ENCODE data around the gene AMHR2. TPM values are rescaled to one million over a fixed set of nuclear protein-coding genes. Genes with fewer than 3 reads are reported as not detected.
"Not testable (repeated sequence)": the region's sequence is repeated elsewhere in the genome, so short reads cannot be mapped to it uniquely, and the experiment has no call there.

AMHR2 gene
- polyA plus RNA-seq, 2 donors, result 0.08 TPM; not detected in 1

DNA sequence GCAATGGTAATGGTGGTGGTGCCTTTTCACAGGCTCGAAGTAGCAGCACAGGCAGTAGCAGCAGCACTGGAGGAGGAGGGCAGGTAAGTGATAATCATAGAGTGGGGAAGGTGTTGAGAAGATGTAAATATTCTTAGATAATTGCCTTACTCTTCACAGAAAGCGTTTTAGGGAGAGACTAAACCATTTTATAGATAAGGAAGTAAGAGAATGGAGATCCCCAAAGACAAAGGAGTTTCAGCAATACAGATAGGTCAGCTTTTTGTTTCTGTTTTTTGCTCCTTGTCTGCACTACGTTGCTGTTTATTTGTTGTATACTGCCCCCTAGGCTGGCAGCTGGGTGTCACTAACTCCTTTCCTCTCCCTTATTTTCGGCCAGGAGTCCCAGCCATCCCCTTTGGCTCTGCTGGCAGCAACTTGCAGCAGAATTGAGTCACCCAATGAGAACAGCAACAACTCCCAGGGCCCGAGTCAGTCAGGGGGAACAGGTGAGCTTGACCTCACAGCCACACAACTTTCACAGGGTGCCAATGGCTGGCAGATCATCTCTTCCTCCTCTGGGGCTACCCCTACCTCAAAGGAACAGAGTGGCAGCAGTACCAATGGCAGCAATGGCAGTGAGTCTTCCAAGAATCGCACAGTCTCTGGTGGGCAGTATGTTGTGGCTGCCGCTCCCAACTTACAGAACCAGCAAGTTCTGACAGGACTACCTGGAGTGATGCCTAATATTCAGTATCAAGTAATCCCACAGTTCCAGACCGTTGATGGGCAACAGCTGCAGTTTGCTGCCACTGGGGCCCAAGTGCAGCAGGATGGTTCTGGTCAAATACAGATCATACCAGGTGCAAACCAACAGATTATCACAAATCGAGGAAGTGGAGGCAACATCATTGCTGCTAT, 41.7 kb upstream of the AMHR2 start:
- Histone ChIP-seq H3K4me1 (ENCODE audit: control insufficient read depth in 2 of 2, insufficient read depth in 2 of 2, low read length in 1 of 2) (peaks cover 5 to 19% of the 10 kb centered on the region in 2 donors), H3K27me3 (ENCODE audit: control insufficient read depth in 1 of 2, insufficient read depth in 2 of 2, low read length in 2 of 2) (no peaks in the 10 kb centered on the region), H3K27ac (ENCODE audit: low read depth in 2 of 2, low read length in 1 of 2) (peak overlapping the region; percentile 97 to 99), H3K4me3 (ENCODE audit: low read depth in 1 of 2, low read length in 2 of 2) (peak overlapping the region; percentile 27 to 70), H3K9me3 (ENCODE audit: control insufficient read depth in 2 of 2, insufficient read depth in 1 of 2, low read depth in 1 of 2, low read length in 1 of 2) (no peaks in the 10 kb centered on the region), H3K36me3 (ENCODE audit: control insufficient read depth in 2 of 2, insufficient read depth in 2 of 2, low read length in 1 of 2) (peaks cover 7 to 15% of the 10 kb centered on the region in 2 donors)
- 26 to 32% methylated on average over 9 of the region's 9 CpGs for WGBS, 2 donors

DNA sequence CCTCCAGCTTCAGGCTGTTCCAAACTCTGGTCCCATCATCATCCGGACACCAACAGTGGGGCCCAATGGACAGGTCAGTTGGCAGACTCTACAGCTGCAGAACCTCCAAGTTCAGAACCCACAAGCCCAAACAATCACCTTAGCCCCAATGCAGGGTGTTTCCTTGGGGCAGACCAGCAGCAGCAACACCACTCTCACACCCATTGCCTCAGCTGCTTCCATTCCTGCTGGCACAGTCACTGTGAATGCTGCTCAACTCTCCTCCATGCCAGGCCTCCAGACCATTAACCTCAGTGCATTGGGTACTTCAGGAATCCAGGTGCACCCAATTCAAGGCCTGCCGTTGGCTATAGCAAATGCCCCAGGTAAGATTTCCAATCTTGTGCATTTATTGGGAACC, 40.4 kb upstream of the AMHR2 start:
- H3K4me3 ChIP-seq (ENCODE audit: low read depth in 1 of 2, low read length in 2 of 2), result peak overlapping the region; percentile 27 to 70
- H3K4me1 ChIP-seq (ENCODE audit: control insufficient read depth in 2 of 2, insufficient read depth in 2 of 2, low read length in 1 of 2), result peaks cover 5 to 19% of the 10 kb centered on the region in 2 donors
- H3K27me3 ChIP-seq (ENCODE audit: control insufficient read depth in 1 of 2, insufficient read depth in 2 of 2, low read length in 2 of 2), result no peaks in the 10 kb centered on the region
- no peaks in the 10 kb centered on the region for H3K9me3 ChIP-seq (ENCODE audit: control insufficient read depth in 2 of 2, insufficient read depth in 1 of 2, low read depth in 1 of 2, low read length in 1 of 2)
- H3K27ac ChIP-seq (ENCODE audit: low read depth in 2 of 2, low read length in 1 of 2), result peak overlapping the region; percentile 97 to 99
- peaks cover 7 to 15% of the 10 kb centered on the region in 2 donors for H3K36me3 ChIP-seq (ENCODE audit: control insufficient read depth in 2 of 2, insufficient read depth in 2 of 2, low read length in 1 of 2)
- 56 to 69% methylated on average over 2 of the region's 2 CpGs for WGBS, 2 donors

DNA sequence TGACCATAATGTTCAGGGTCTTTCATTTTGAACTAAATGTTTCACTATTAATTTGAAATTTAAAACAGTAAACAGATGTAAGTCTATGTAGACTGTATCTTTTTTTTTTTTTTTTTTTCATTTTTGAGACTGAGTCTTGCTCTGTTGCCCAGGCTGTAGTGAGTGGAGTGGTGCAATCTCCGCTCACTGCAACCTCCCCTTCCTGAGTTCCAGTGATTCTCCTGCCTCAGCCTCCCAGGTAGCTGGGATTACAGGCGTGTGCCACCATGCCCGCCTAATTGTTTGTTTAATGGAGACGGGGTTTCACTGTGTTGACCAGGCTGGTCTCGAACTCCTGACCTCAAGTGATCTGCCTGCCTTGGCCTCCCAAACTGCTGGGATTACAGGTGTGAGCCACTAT, 37.3 kb upstream of the AMHR2 start:
- 79 to 88% methylated on average over 5 of the region's 5 CpGs for WGBS, 2 donors
- H3K4me3 ChIP-seq (ENCODE audit: low read depth in 1 of 2, low read length in 2 of 2), result peak overlapping the region in 1 of 2 donors; percentile 16
- not testable (repeated sequence) for H3K9me3 ChIP-seq (ENCODE audit: control insufficient read depth in 2 of 2, insufficient read depth in 1 of 2, low read depth in 1 of 2, low read length in 1 of 2); H3K27me3 ChIP-seq (ENCODE audit: control insufficient read depth in 1 of 2, insufficient read depth in 2 of 2, low read length in 2 of 2); H3K27ac ChIP-seq (ENCODE audit: low read depth in 2 of 2, low read length in 1 of 2)
- peaks cover 5 to 19% of the 10 kb centered on the region in 2 donors for H3K4me1 ChIP-seq (ENCODE audit: control insufficient read depth in 2 of 2, insufficient read depth in 2 of 2, low read length in 1 of 2)
- H3K36me3 ChIP-seq (ENCODE audit: control insufficient read depth in 2 of 2, insufficient read depth in 2 of 2, low read length in 1 of 2), result peaks cover 7 to 15% of the 10 kb centered on the region in 2 donors

DNA sequence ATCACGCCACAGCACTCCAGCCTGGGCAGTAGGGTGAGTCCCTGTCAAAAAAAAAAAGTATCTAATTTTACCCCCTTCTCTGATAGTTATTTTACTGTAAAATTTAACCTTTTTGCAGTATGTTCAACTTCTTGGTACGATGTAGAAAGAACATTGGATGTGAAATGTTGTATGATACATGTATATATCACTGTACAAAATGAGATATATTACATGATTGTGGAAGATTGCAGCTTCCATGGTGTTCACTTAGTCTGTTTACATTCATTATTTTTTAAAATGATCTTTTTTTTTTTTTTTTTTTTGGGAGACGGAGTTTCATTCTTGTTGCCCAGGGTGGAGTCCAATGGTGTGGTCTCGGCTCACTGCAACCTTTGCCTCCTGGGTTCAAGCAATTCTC, 34.7 kb upstream of the AMHR2 start:
- Histone ChIP-seq H3K9me3 (ENCODE audit: control insufficient read depth in 2 of 2, insufficient read depth in 1 of 2, low read depth in 1 of 2, low read length in 1 of 2) (no peaks in the 10 kb centered on the region), H3K36me3 (ENCODE audit: control insufficient read depth in 2 of 2, insufficient read depth in 2 of 2, low read length in 1 of 2) (no peaks in the 10 kb centered on the region), H3K27me3 (ENCODE audit: control insufficient read depth in 1 of 2, insufficient read depth in 2 of 2, low read length in 2 of 2) (no peaks in the 10 kb centered on the region), H3K27ac (ENCODE audit: low read depth in 2 of 2, low read length in 1 of 2) (peak overlapping the region; percentile 21 to 62), H3K4me1 (ENCODE audit: control insufficient read depth in 2 of 2, insufficient read depth in 2 of 2, low read length in 1 of 2) (peaks cover 0 to 2% of the 10 kb centered on the region in 2 donors), H3K4me3 (ENCODE audit: low read depth in 1 of 2, low read length in 2 of 2) (no peak overlapping the region)
- WGBS, 2 donors, result 86 to 91% methylated on average over 4 of the region's 4 CpGs

DNA sequence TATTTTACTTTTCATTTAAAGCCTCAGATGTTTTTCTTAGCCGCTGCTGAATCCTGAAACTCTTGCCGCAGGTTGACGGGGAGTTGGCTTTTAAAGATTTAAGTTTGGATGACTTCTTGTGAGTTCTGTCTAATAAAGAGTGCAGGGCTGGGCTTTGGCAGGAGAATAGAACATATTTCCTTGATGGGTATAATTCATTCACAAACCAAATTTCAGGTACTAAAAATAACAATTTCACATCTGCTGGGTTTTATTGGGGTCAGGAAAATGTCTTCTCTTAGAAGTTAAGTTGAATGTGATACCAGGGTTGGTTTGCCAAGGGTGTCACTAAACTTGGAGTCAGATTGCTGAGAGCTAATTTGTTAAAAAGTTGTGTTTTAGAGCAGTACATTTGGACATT, 34.0 kb upstream of the AMHR2 start:
- no peaks in the 10 kb centered on the region for H3K27me3 ChIP-seq (ENCODE audit: control insufficient read depth in 1 of 2, insufficient read depth in 2 of 2, low read length in 2 of 2)
- H3K9me3 ChIP-seq (ENCODE audit: control insufficient read depth in 2 of 2, insufficient read depth in 1 of 2, low read depth in 1 of 2, low read length in 1 of 2), result no peaks in the 10 kb centered on the region
- no peaks in the 10 kb centered on the region for H3K36me3 ChIP-seq (ENCODE audit: control insufficient read depth in 2 of 2, insufficient read depth in 2 of 2, low read length in 1 of 2)
- 56 to 63% methylated on average over 3 of the region's 3 CpGs for WGBS, 2 donors
- H3K27ac ChIP-seq (ENCODE audit: low read depth in 2 of 2, low read length in 1 of 2), result peak overlapping the region in 1 of 2 donors; percentile 8
- H3K4me3 ChIP-seq (ENCODE audit: low read depth in 1 of 2, low read length in 2 of 2), result peak overlapping the region in 1 of 2 donors; percentile 11
- peaks cover 0 to under 1% of the 10 kb centered on the region in 2 donors for H3K4me1 ChIP-seq (ENCODE audit: control insufficient read depth in 2 of 2, insufficient read depth in 2 of 2, low read length in 1 of 2)

DNA sequence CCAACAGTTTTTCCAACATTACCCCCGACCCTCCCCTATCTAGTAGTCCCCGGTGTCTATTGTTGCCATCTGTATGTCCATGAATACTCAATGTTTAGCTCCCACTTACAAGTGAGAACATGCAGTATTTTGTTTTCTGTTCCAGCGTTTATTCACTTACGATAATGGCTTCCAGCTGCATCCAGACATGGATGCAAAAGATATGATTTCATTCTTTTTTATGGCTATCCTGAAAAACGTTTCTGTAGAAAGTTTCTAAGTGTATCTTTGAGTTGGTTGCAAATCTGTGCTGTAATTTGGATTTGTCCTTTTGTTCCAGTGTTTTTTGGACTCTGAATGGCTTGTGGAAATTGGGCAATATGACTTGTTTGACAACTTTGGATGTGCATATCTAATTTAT, 31.9 kb upstream of the AMHR2 start:
- Histone ChIP-seq H3K4me1 (ENCODE audit: control insufficient read depth in 2 of 2, insufficient read depth in 2 of 2, low read length in 1 of 2) (no peaks in the 10 kb centered on the region), H3K27ac (ENCODE audit: low read depth in 2 of 2, low read length in 1 of 2) (peak overlapping the region; percentile 52 to 64), H3K4me3 (ENCODE audit: low read depth in 1 of 2, low read length in 2 of 2) (no peak overlapping the region)

DNA sequence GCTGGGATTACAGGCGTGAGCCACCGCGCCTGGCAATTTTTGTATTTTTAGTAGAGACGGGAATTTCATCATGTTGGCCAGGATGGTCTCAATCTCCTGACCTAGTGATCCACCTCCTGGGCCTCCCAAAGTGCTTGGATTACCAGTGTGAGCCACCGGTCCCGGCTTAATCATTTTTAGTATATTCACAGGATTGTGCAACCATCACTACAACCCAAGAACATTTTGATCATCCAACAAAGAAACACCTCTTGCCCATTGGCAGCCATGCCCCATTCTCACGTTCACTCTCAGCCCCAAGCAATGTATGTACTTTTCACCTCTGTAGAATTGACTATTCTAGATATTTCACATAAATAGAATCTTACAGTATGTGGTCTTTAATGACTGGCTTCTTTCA, 23.8 kb upstream of the AMHR2 start:
- Histone ChIP-seq H3K36me3 (ENCODE audit: control insufficient read depth in 2 of 2, insufficient read depth in 2 of 2, low read length in 1 of 2) (no peaks in the 10 kb centered on the region), H3K27ac (ENCODE audit: low read depth in 2 of 2, low read length in 1 of 2) (no peak overlapping the region), H3K4me1 (ENCODE audit: control insufficient read depth in 2 of 2, insufficient read depth in 2 of 2, low read length in 1 of 2) (no peaks in the 10 kb centered on the region), H3K9me3 (ENCODE audit: control insufficient read depth in 2 of 2, insufficient read depth in 1 of 2, low read depth in 1 of 2, low read length in 1 of 2) (no peaks in the 10 kb centered on the region), H3K27me3 (ENCODE audit: control insufficient read depth in 1 of 2, insufficient read depth in 2 of 2, low read length in 2 of 2) (no peaks in the 10 kb centered on the region), H3K4me3 (ENCODE audit: low read depth in 1 of 2, low read length in 2 of 2) (no peak overlapping the region)
- WGBS, 2 donors, result 80 to 87% methylated on average over 7 of the region's 7 CpGs

More for the DNA sequence above, 31.9 kb upstream of the AMHR2 start:
- Histone ChIP-seq H3K36me3 (ENCODE audit: control insufficient read depth in 2 of 2, insufficient read depth in 2 of 2, low read length in 1 of 2) (no peaks in the 10 kb centered on the region), H3K27me3 (ENCODE audit: control insufficient read depth in 1 of 2, insufficient read depth in 2 of 2, low read length in 2 of 2) (no peaks in the 10 kb centered on the region), H3K9me3 (ENCODE audit: control insufficient read depth in 2 of 2, insufficient read depth in 1 of 2, low read depth in 1 of 2, low read length in 1 of 2) (no peaks in the 10 kb centered on the region)
- 32 to 40% methylated on average over 5 of the region's 5 CpGs for WGBS, 2 donors

DNA sequence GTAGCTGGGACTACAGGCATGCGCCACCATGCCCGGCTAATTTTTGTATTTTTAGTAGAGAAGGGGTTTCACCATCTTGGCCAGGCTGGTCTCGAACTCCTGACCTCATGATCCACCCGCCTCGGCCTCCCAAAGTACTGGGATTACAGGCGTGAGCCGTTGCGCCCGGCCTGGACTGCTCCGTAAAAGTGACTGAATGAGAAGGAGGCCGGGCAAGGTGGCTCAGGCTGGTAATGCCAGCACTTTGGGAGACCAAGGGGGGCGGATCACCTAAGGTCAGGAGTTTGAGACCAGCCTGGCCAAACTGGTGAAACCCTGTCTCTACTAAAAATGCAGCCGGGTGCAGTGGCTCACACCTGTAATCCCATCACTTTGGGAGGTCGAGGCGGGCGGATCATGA, 21.3 kb upstream of the AMHR2 start:
- H3K27me3 ChIP-seq (ENCODE audit: control insufficient read depth in 1 of 2, insufficient read depth in 2 of 2, low read length in 2 of 2); H3K4me3 ChIP-seq (ENCODE audit: low read depth in 1 of 2, low read length in 2 of 2); H3K4me1 ChIP-seq (ENCODE audit: control insufficient read depth in 2 of 2, insufficient read depth in 2 of 2, low read length in 1 of 2); H3K9me3 ChIP-seq (ENCODE audit: control insufficient read depth in 2 of 2, insufficient read depth in 1 of 2, low read depth in 1 of 2, low read length in 1 of 2); H3K27ac ChIP-seq (ENCODE audit: low read depth in 2 of 2, low read length in 1 of 2); H3K36me3 ChIP-seq (ENCODE audit: control insufficient read depth in 2 of 2, insufficient read depth in 2 of 2, low read length in 1 of 2): not testable (repeated sequence)
- WGBS, 2 donors, result 94 to 96% methylated on average over 16 of the region's 16 CpGs

DNA sequence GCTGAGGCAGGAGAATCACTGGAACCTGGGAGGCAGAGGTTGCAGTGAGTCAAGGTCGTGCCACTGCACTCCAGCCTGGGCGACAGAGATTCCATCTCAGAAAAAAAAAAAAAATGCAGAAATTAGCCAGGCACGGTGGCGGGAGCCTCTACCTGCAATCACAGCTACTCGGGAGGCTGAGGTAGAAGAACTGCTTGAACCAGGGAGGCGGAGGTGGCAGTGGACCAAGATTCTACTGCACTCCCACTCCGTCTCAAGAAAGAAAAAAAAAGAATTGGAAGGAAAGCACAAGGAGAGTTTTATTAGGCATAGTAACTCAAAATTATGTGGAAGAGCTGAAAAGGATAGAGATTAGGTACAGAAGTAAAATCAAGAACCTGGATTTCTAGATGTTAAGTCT, 20.8 kb upstream of the AMHR2 start:
- WGBS, 2 donors, result 81 to 82% methylated on average over 7 of the region's 7 CpGs
- Histone ChIP-seq H3K4me1 (ENCODE audit: control insufficient read depth in 2 of 2, insufficient read depth in 2 of 2, low read length in 1 of 2) (no peaks in the 10 kb centered on the region), H3K27ac (ENCODE audit: low read depth in 2 of 2, low read length in 1 of 2) (no peak overlapping the region), H3K4me3 (ENCODE audit: low read depth in 1 of 2, low read length in 2 of 2) (no peak overlapping the region), H3K36me3 (ENCODE audit: control insufficient read depth in 2 of 2, insufficient read depth in 2 of 2, low read length in 1 of 2) (no peaks in the 10 kb centered on the region), H3K27me3 (ENCODE audit: control insufficient read depth in 1 of 2, insufficient read depth in 2 of 2, low read length in 2 of 2) (no peaks in the 10 kb centered on the region), H3K9me3 (ENCODE audit: control insufficient read depth in 2 of 2, insufficient read depth in 1 of 2, low read depth in 1 of 2, low read length in 1 of 2) (no peaks in the 10 kb centered on the region)

DNA sequence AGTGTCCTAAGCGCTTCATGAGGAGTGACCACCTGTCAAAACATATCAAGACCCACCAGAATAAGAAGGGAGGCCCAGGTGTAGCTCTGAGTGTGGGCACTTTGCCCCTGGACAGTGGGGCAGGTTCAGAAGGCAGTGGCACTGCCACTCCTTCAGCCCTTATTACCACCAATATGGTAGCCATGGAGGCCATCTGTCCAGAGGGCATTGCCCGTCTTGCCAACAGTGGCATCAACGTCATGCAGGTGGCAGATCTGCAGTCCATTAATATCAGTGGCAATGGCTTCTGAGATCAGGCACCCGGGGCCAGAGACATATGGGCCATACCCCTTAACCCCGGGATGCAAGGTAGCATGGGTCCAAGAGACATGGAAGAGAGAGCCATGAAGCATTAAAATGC, 12.7 kb upstream of the AMHR2 start:
- no peaks in the 10 kb centered on the region for H3K4me1 ChIP-seq (ENCODE audit: control insufficient read depth in 2 of 2, insufficient read depth in 2 of 2, low read length in 1 of 2)
- H3K27me3 ChIP-seq (ENCODE audit: control insufficient read depth in 1 of 2, insufficient read depth in 2 of 2, low read length in 2 of 2), result no peaks in the 10 kb centered on the region
- H3K27ac ChIP-seq (ENCODE audit: low read depth in 2 of 2, low read length in 1 of 2), result no peak overlapping the region
- 96% methylated on average over 5 of the region's 5 CpGs for WGBS, 2 donors
- no peaks in the 10 kb centered on the region for H3K9me3 ChIP-seq (ENCODE audit: control insufficient read depth in 2 of 2, insufficient read depth in 1 of 2, low read depth in 1 of 2, low read length in 1 of 2)
- no peak overlapping the region for H3K4me3 ChIP-seq (ENCODE audit: low read depth in 1 of 2, low read length in 2 of 2)
- peaks cover 9 to 19% of the 10 kb centered on the region in 2 donors for H3K36me3 ChIP-seq (ENCODE audit: control insufficient read depth in 2 of 2, insufficient read depth in 2 of 2, low read length in 1 of 2)

All from esophagus (tissue), 2 donors.